WTC11 (cell line): Measurements from ENCODE around the gene KDM4C. TPM values are rescaled to one million over a fixed set of nuclear protein-coding genes. Genes with fewer than 3 reads are reported as not detected.

Source experiments
- ATAC-seq: fragments of 200-7000 bp; cut with Tn5 transposase; 2 replicates; pipeline ENCODE4 v1.10.0; 2021; ENCODE audit warnings: mild to moderate bottlenecking, moderate library complexity
- CTCF ChIA-PET: fragments of 300-600 bp; sonication (Branson Sonifier 250); formaldehyde crosslinking; loops from one replicate; lab custom pipeline; 2021; ENCODE audit warnings: antibody characterized with exemption; lab: Charles Lee
- POLR2A ChIA-PET: fragments of 350-600 bp; sonication (Branson Sonifier 250); formaldehyde crosslinking; loops from one replicate; lab custom pipeline; 2021; ENCODE audit warnings: antibody characterized with exemption; lab: Charles Lee
- DNase-seq: peaks from one replicate; pipeline ENCODE4 v3.0.0; 2021; ENCODE audit warnings: low spot score
- H3K27ac Mint-ChIP-seq: 2 replicates; pipeline ENCODE4 v1.8.0; 2021; ENCODE audit warnings: mixed read lengths
- H3K27me3 Mint-ChIP-seq: 2 replicates; pipeline ENCODE4 v1.8.0; 2021; ENCODE audit warnings: low read depth, mild to moderate bottlenecking, moderate library complexity, mixed read lengths
- H3K36me3 Mint-ChIP-seq: 2 replicates; pipeline ENCODE4 v1.8.0; 2021; ENCODE audit warnings: mixed read lengths
- H3K4me1 Mint-ChIP-seq: 2 replicates; pipeline ENCODE4 v1.8.0; 2022; ENCODE audit warnings: mixed read lengths
- H3K4me3 Mint-ChIP-seq: 2 replicates; pipeline ENCODE4 v1.8.0; 2021; ENCODE audit warnings: mild to moderate bottlenecking, moderate library complexity, mixed read lengths
- H3K9me3 Mint-ChIP-seq: 2 replicates; pipeline ENCODE4 v1.8.0; 2021; ENCODE audit warnings: mixed read lengths
- IRF2 ChIP-seq: sonication (generic); formaldehyde crosslinking; IDR thresholded peaks from 2 replicates; pipeline ENCODE4 v1.8.0; 2022; ENCODE audit warnings: low read depth, missing genetic modification reagents, borderline replicate concordance
- NFYB ChIP-seq: sonication (generic); formaldehyde crosslinking; conservative IDR thresholded peaks from 2 replicates; pipeline ENCODE4 v1.8.0; 2022; ENCODE audit warnings: low read depth, missing genetic modification reagents
- TP53 ChIP-seq: sonication (generic); formaldehyde crosslinking; IDR thresholded peaks from 2 replicates; pipeline ENCODE4 v1.8.1; 2023; ENCODE audit warnings: mild to moderate bottlenecking, missing genetic modification reagents
- ZNF263 ChIP-seq: sonication (generic); formaldehyde crosslinking; IDR thresholded peaks from 2 replicates; pipeline ENCODE4 v1.8.1; 2022; ENCODE audit warnings: low read depth, mild to moderate bottlenecking, moderate library complexity, missing genetic modification reagents
- total RNA-seq: library from RNA; stranded (reverse); gene quantifications from 3 replicates; pipeline ENCODE4 v1.2.3, GENCODE V29; 2021
- TF ChIP-seq, protein P1 (sequence below): fragments of 250-450 bp; sonication (Bioruptor Pico); IDR thresholded peaks from 2 replicates; pipeline ENCODE4 v1.9.0; 2021; ENCODE audit warnings: mild to moderate bottlenecking
- TF ChIP-seq, protein P2 (sequence below): sonication (generic); formaldehyde crosslinking; IDR thresholded peaks from 2 replicates; pipeline ENCODE4 v1.8.1; 2023; ENCODE audit warnings: mild to moderate bottlenecking, missing genetic modification reagents
- TF ChIP-seq, protein P3 (sequence below): sonication (generic); formaldehyde crosslinking; IDR thresholded peaks from 2 replicates; pipeline ENCODE4 v1.8.0; 2023; ENCODE audit warnings: missing genetic modification reagents, mild to moderate bottlenecking, borderline replicate concordance
- TF ChIP-seq, protein P4 (sequence below): sonication (generic); formaldehyde crosslinking; IDR thresholded peaks from 2 replicates; pipeline ENCODE4 v1.8.0; 2022; ENCODE audit warnings: mild to moderate bottlenecking, missing genetic modification reagents
- TF ChIP-seq, protein P5 (sequence below): sonication (generic); formaldehyde crosslinking; IDR thresholded peaks from 2 replicates; pipeline ENCODE4 v1.8.0; 2022; ENCODE audit warnings: mild to moderate bottlenecking, missing genetic modification reagents
- TF ChIP-seq, protein P6 (sequence below): sonication (generic); formaldehyde crosslinking; IDR thresholded peaks from 2 replicates; pipeline ENCODE4 v1.8.1; 2022; ENCODE audit warnings: mild to moderate bottlenecking, moderate library complexity, missing genetic modification reagents
- TF ChIP-seq, protein P7 (sequence below): fragments of 250-450 bp; sonication (Bioruptor Pico); IDR thresholded peaks from 2 replicates; pipeline ENCODE4 v1.9.0; 2021; ENCODE audit warnings: mild to moderate bottlenecking, borderline replicate concordance
- TF ChIP-seq, protein P8 (sequence below): sonication (generic); formaldehyde crosslinking; IDR thresholded peaks from 2 replicates; pipeline ENCODE4 v1.8.1; 2023; ENCODE audit warnings: mild to moderate bottlenecking, missing genetic modification reagents, moderate library complexity

KDM4C gene
- total RNA-seq, 1 experiment from 2014 or later = 29.2 TPM

DNA sequence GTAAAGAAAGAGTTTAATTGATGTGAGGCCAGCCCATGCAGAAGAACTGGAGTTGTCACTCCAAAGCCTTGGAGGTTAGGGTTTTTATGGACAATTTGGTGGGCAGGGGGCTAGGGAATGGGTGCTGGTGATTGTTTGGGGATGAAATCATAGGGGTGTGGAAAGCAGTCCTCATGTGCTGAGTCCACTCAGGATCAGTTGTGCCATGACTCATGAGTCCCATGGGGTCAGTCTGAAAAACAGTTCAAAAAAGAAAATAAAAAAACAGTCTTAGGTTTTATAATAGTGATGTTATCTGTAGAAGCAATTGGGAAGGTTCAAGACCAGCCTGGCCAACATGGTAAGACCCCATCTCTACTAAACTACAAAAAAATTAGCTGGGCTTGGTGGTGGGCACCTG, 162.3 kb downstream of the KDM4C start (continued):
- TF ChIP-seq, protein P1, sequence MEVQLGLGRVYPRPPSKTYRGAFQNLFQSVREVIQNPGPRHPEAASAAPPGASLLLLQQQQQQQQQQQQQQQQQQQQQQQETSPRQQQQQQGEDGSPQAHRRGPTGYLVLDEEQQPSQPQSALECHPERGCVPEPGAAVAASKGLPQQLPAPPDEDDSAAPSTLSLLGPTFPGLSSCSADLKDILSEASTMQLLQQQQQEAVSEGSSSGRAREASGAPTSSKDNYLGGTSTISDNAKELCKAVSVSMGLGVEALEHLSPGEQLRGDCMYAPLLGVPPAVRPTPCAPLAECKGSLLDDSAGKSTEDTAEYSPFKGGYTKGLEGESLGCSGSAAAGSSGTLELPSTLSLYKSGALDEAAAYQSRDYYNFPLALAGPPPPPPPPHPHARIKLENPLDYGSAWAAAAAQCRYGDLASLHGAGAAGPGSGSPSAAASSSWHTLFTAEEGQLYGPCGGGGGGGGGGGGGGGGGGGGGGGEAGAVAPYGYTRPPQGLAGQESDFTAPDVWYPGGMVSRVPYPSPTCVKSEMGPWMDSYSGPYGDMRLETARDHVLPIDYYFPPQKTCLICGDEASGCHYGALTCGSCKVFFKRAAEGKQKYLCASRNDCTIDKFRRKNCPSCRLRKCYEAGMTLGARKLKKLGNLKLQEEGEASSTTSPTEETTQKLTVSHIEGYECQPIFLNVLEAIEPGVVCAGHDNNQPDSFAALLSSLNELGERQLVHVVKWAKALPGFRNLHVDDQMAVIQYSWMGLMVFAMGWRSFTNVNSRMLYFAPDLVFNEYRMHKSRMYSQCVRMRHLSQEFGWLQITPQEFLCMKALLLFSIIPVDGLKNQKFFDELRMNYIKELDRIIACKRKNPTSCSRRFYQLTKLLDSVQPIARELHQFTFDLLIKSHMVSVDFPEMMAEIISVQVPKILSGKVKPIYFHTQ = no peak
- no peak for TF ChIP-seq TP53 (CRISPR knock-in tag)
- TF ChIP-seq, all 79 proteins: peak for 0

DNA sequence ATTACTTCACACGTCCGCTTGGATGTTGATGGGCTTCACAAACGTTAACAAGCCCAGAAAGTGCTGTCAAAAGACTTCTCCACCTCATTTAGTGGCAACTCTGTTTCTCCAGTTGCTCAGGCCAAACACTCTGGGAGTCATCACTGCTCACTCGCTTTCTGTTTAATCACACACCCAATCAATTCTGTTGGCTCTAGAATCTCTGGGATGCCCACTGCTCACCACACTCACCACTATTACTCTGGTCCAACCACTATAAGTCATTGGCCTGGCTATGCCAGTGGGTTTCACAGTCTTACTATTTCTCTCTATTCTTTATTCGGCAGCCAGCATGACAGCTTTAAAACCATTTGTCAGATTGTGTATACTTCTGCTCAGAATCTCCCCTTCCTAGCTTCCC, 163.5 kb downstream of the KDM4C start:
- ChIA-PET CTCF (no interaction called here), POLR2A (no interaction called here)
- no peaks in the 10 kb centered on the region for H3K27me3 Mint-ChIP-seq
- DNase-seq (no peak), ATAC-seq (no peak)
- peaks cover 16% of the 10 kb centered on the region for H3K36me3 Mint-ChIP-seq
- peaks cover 14% of the 10 kb centered on the region for H3K9me3 Mint-ChIP-seq
- no peak overlapping the region for H3K27ac Mint-ChIP-seq
- TF ChIP-seq, protein P2, sequence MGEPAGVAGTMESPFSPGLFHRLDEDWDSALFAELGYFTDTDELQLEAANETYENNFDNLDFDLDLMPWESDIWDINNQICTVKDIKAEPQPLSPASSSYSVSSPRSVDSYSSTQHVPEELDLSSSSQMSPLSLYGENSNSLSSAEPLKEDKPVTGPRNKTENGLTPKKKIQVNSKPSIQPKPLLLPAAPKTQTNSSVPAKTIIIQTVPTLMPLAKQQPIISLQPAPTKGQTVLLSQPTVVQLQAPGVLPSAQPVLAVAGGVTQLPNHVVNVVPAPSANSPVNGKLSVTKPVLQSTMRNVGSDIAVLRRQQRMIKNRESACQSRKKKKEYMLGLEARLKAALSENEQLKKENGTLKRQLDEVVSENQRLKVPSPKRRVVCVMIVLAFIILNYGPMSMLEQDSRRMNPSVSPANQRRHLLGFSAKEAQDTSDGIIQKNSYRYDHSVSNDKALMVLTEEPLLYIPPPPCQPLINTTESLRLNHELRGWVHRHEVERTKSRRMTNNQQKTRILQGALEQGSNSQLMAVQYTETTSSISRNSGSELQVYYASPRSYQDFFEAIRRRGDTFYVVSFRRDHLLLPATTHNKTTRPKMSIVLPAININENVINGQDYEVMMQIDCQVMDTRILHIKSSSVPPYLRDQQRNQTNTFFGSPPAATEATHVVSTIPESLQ (CRISPR knock-in tag) = no peak
- TF ChIP-seq ZNF263 (CRISPR knock-in tag) (no peak), NFYB (CRISPR knock-in tag) (no peak), IRF2 (no peak)
- TF ChIP-seq, protein P3, sequence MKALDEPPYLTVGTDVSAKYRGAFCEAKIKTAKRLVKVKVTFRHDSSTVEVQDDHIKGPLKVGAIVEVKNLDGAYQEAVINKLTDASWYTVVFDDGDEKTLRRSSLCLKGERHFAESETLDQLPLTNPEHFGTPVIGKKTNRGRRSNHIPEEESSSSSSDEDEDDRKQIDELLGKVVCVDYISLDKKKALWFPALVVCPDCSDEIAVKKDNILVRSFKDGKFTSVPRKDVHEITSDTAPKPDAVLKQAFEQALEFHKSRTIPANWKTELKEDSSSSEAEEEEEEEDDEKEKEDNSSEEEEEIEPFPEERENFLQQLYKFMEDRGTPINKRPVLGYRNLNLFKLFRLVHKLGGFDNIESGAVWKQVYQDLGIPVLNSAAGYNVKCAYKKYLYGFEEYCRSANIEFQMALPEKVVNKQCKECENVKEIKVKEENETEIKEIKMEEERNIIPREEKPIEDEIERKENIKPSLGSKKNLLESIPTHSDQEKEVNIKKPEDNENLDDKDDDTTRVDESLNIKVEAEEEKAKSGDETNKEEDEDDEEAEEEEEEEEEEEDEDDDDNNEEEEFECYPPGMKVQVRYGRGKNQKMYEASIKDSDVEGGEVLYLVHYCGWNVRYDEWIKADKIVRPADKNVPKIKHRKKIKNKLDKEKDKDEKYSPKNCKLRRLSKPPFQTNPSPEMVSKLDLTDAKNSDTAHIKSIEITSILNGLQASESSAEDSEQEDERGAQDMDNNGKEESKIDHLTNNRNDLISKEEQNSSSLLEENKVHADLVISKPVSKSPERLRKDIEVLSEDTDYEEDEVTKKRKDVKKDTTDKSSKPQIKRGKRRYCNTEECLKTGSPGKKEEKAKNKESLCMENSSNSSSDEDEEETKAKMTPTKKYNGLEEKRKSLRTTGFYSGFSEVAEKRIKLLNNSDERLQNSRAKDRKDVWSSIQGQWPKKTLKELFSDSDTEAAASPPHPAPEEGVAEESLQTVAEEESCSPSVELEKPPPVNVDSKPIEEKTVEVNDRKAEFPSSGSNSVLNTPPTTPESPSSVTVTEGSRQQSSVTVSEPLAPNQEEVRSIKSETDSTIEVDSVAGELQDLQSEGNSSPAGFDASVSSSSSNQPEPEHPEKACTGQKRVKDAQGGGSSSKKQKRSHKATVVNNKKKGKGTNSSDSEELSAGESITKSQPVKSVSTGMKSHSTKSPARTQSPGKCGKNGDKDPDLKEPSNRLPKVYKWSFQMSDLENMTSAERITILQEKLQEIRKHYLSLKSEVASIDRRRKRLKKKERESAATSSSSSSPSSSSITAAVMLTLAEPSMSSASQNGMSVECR = no peak
- TF ChIP-seq, protein P4, sequence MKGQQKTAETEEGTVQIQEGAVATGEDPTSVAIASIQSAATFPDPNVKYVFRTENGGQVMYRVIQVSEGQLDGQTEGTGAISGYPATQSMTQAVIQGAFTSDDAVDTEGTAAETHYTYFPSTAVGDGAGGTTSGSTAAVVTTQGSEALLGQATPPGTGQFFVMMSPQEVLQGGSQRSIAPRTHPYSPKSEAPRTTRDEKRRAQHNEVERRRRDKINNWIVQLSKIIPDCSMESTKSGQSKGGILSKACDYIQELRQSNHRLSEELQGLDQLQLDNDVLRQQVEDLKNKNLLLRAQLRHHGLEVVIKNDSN (CRISPR knock-in tag) = no peak
- TF ChIP-seq, protein P5, sequence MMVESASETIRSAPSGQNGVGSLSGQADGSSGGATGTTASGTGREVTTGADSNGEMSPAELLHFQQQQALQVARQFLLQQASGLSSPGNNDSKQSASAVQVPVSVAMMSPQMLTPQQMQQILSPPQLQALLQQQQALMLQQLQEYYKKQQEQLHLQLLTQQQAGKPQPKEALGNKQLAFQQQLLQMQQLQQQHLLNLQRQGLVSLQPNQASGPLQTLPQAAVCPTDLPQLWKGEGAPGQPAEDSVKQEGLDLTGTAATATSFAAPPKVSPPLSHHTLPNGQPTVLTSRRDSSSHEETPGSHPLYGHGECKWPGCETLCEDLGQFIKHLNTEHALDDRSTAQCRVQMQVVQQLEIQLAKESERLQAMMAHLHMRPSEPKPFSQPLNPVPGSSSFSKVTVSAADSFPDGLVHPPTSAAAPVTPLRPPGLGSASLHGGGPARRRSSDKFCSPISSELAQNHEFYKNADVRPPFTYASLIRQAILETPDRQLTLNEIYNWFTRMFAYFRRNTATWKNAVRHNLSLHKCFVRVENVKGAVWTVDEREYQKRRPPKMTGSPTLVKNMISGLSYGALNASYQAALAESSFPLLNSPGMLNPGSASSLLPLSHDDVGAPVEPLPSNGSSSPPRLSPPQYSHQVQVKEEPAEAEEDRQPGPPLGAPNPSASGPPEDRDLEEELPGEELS (CRISPR knock-in tag) = no peak
- TF ChIP-seq, protein P6, sequence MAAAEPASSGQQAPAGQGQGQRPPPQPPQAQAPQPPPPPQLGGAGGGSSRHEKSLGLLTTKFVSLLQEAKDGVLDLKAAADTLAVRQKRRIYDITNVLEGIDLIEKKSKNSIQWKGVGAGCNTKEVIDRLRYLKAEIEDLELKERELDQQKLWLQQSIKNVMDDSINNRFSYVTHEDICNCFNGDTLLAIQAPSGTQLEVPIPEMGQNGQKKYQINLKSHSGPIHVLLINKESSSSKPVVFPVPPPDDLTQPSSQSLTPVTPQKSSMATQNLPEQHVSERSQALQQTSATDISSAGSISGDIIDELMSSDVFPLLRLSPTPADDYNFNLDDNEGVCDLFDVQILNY (CRISPR knock-in tag) = no peak
- TF ChIP-seq, protein P7, sequence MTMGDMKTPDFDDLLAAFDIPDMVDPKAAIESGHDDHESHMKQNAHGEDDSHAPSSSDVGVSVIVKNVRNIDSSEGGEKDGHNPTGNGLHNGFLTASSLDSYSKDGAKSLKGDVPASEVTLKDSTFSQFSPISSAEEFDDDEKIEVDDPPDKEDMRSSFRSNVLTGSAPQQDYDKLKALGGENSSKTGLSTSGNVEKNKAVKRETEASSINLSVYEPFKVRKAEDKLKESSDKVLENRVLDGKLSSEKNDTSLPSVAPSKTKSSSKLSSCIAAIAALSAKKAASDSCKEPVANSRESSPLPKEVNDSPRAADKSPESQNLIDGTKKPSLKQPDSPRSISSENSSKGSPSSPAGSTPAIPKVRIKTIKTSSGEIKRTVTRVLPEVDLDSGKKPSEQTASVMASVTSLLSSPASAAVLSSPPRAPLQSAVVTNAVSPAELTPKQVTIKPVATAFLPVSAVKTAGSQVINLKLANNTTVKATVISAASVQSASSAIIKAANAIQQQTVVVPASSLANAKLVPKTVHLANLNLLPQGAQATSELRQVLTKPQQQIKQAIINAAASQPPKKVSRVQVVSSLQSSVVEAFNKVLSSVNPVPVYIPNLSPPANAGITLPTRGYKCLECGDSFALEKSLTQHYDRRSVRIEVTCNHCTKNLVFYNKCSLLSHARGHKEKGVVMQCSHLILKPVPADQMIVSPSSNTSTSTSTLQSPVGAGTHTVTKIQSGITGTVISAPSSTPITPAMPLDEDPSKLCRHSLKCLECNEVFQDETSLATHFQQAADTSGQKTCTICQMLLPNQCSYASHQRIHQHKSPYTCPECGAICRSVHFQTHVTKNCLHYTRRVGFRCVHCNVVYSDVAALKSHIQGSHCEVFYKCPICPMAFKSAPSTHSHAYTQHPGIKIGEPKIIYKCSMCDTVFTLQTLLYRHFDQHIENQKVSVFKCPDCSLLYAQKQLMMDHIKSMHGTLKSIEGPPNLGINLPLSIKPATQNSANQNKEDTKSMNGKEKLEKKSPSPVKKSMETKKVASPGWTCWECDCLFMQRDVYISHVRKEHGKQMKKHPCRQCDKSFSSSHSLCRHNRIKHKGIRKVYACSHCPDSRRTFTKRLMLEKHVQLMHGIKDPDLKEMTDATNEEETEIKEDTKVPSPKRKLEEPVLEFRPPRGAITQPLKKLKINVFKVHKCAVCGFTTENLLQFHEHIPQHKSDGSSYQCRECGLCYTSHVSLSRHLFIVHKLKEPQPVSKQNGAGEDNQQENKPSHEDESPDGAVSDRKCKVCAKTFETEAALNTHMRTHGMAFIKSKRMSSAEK (CRISPR knock-in tag) = no peak
- TF ChIP-seq, protein P8, sequence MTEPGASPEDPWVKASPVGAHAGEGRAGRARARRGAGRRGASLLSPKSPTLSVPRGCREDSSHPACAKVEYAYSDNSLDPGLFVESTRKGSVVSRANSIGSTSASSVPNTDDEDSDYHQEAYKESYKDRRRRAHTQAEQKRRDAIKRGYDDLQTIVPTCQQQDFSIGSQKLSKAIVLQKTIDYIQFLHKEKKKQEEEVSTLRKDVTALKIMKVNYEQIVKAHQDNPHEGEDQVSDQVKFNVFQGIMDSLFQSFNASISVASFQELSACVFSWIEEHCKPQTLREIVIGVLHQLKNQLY (CRISPR knock-in tag) = no peak
- H3K4me3 Mint-ChIP-seq = no peak overlapping the region
- H3K4me1 Mint-ChIP-seq = peaks cover 22% of the 10 kb centered on the region
